ENCODE results near the gene ZBTB7C.

The ZBTB7C gene

DNA sequence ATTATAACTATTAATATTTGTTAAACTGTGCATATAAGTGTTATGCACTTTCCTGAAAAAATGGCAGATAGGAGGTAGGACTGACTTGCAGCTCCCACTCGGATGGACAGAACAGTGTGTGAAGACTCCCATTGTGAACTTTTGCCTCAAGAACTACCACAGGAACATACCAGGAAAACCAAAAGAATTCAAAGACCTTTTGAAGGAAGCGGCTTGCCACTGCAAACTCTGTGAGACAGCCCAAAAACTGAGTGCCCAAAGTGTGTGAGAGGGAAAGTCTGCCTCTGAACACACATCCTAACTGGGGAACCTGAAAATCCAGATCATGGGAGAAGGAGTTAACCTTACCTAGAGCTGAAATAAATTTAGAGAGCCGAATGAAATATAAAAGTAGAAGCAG lies 171.0 kb downstream of the ZBTB7C start:
- H3K4me3 ChIP-seq (replicated peaks; ENCODE audit: low read depth, low read length) = no peak overlapping the region
- TF ChIP-seq, protein P1, sequence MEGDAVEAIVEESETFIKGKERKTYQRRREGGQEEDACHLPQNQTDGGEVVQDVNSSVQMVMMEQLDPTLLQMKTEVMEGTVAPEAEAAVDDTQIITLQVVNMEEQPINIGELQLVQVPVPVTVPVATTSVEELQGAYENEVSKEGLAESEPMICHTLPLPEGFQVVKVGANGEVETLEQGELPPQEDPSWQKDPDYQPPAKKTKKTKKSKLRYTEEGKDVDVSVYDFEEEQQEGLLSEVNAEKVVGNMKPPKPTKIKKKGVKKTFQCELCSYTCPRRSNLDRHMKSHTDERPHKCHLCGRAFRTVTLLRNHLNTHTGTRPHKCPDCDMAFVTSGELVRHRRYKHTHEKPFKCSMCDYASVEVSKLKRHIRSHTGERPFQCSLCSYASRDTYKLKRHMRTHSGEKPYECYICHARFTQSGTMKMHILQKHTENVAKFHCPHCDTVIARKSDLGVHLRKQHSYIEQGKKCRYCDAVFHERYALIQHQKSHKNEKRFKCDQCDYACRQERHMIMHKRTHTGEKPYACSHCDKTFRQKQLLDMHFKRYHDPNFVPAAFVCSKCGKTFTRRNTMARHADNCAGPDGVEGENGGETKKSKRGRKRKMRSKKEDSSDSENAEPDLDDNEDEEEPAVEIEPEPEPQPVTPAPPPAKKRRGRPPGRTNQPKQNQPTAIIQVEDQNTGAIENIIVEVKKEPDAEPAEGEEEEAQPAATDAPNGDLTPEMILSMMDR (IDR thresholded peaks at IDR 0.05; ENCODE audit: low read length, missing control alignments) = no peak
- peak; percentile 32 for DNase-seq (ENCODE audit: low read depth)

DNA sequence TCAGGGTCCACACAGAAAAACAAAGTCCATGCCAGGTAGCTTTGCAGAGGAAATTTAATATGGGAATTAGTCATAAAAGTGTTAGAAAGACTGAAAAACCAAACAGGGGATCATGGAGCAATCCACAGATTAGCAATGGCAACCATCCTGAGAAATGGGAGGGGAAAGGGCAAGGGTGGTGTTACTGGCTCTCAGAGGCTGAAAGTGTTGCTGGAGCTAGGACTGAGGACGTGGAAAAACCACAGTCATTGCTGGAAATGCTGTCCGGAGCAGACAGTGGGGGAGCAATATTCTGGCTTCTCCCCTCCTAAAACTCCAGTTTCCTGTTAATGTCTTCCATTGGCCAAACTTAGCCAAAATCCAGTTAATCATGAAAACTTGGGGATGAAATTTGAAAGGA lies 172.4 kb downstream of the ZBTB7C start:
- no peak for DNase-seq (ENCODE audit: low read depth)
- H3K4me3 ChIP-seq (replicated peaks; ENCODE audit: low read depth, low read length) = no peak overlapping the region
- TF ChIP-seq, protein P1 (IDR thresholded peaks at IDR 0.05; ENCODE audit: low read length, missing control alignments) = no peak

- no peak overlapping the region for H3K4me3 ChIP-seq (replicated peaks; ENCODE audit: low read depth, low read length)
- DNase-seq (ENCODE audit: low read depth) = peak; percentile 53
- TF ChIP-seq, protein P1 (IDR thresholded peaks at IDR 0.05; ENCODE audit: low read length, missing control alignments) = peak; percentile 53
Measured at GRCh38 chr18:48230467-48231113, 178.6 kb downstream of the ZBTB7C start.

- TF ChIP-seq, protein P1 (IDR thresholded peaks at IDR 0.05; ENCODE audit: low read length, missing control alignments) = peak; percentile 4
Measured at GRCh38 chr18:48229552-48229981, 179.6 kb downstream of the ZBTB7C start.

DNA sequence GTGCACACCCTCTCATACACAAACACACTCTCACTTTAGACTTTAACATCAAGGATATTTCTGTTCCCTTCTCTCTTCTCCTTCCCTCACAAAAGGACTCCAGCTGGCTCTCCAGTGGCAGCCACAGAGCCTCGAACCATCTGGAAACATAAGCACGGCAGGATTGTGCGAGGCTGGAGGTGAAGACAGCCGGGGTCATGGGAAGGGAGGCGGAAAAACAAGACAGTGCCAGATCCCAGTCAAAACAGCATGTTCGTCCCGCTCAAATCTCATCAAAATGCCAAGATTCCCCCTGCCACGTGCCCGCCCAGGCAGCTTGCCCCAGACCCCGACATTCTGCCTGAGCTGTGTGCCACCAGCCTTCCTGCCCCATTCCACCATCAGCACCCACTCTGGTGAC lies 180.3 kb downstream of the ZBTB7C start:
- DNase-seq (ENCODE audit: low read depth) = peak; percentile 4
- H3K4me3 ChIP-seq (replicated peaks; ENCODE audit: low read depth, low read length) = no peak overlapping the region
- TF ChIP-seq, protein P1 (IDR thresholded peaks at IDR 0.05; ENCODE audit: low read length, missing control alignments) = no peak

More at GRCh38 chr18:48229552-48229981, 179.6 kb downstream of the ZBTB7C start:
- peak; percentile 4 for DNase-seq (ENCODE audit: low read depth)
- H3K4me3 ChIP-seq (replicated peaks; ENCODE audit: low read depth, low read length) = no peak overlapping the region

GRCh38 chr18:48228301-48228715 lies 180.9 kb downstream of the ZBTB7C start:
- peak; percentile 27 for DNase-seq (ENCODE audit: low read depth)

More at GRCh38 chr18:48228301-48228715, 180.9 kb downstream of the ZBTB7C start:
- no peak overlapping the region for H3K4me3 ChIP-seq (replicated peaks; ENCODE audit: low read depth, low read length)
- TF ChIP-seq, protein P1 (IDR thresholded peaks at IDR 0.05; ENCODE audit: low read length, missing control alignments) = no peak

Measured in fibroblast of pulmonary artery (primary cell).